ENCODE data around the gene LAPTM4A.

Gene LAPTM4A

DNA sequence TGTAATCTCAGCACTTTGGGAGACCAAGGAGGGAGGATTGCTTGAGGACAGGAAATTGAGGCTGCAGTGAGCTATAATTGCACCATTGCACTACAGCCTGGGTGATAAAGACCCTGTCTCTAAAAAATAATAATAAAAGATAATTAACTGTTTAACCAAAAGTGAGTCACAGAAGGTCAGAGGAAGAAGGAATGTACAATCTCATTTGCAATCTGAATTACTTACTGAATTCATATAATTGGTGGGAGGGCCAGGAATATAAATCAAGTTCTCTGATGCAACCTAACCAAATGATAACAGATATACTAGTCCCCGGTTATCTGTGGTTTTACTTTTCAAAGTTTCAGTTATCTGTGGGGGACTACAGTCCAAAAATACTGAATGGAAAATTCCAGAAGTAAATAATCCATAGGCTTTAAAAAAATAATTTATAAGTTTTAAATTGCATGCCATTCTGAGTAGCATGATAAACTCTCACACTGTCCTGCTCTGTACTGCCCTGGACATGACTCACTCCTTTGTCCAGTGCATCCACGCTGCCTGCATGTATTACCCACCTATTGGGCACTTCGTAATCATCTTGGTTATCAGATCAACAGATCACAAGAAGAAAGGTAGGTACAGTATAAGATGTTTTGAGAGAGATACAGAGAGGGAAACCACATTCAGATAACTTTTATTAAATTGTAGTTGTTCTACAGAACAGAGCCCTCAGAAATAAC lies 26.2 kb downstream of the LAPTM4A start:
- TF ChIP-seq, protein P1, sequence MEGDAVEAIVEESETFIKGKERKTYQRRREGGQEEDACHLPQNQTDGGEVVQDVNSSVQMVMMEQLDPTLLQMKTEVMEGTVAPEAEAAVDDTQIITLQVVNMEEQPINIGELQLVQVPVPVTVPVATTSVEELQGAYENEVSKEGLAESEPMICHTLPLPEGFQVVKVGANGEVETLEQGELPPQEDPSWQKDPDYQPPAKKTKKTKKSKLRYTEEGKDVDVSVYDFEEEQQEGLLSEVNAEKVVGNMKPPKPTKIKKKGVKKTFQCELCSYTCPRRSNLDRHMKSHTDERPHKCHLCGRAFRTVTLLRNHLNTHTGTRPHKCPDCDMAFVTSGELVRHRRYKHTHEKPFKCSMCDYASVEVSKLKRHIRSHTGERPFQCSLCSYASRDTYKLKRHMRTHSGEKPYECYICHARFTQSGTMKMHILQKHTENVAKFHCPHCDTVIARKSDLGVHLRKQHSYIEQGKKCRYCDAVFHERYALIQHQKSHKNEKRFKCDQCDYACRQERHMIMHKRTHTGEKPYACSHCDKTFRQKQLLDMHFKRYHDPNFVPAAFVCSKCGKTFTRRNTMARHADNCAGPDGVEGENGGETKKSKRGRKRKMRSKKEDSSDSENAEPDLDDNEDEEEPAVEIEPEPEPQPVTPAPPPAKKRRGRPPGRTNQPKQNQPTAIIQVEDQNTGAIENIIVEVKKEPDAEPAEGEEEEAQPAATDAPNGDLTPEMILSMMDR (conservative IDR thresholded peaks at IDR 0.05; ENCODE audit: low read length): no peak
- no peak overlapping the region for H3K4me3 ChIP-seq (ENCODE audit: low read length)
- DNase-seq (ENCODE audit: low read depth): peak; percentile 33

DNA sequence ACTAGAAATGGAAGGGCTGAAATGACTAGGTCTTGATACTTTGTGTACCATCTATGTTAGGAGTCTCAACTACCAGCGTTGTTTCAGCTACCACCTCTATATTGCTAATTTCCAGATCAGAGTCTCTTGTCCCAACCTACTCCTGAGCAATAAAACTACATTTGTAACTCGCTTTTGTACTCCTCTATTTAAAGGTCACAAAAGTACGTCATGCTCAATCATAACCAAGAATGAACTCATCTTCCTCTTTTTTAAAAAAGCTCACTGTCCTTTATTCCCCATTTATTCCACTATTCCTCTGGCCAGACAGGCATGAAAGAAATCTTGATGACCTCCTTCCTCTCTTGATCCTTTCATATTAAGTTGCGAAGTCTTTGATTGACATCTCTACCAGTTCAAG lies 27.7 kb downstream of the LAPTM4A start:
- H3K4me3 ChIP-seq (ENCODE audit: low read length): no peak overlapping the region
- DNase-seq (ENCODE audit: low read depth): no peak
- TF ChIP-seq, protein P1 (conservative IDR thresholded peaks at IDR 0.05; ENCODE audit: low read length): no peak

- TF ChIP-seq, protein P1 (conservative IDR thresholded peaks at IDR 0.05; ENCODE audit: low read length): no peak
- no peak overlapping the region for H3K4me3 ChIP-seq (ENCODE audit: low read length)
- no peak for DNase-seq (ENCODE audit: low read depth)
Measured at GRCh38 chr2:20021405-20022009, 29.9 kb downstream of the LAPTM4A start.

DNA sequence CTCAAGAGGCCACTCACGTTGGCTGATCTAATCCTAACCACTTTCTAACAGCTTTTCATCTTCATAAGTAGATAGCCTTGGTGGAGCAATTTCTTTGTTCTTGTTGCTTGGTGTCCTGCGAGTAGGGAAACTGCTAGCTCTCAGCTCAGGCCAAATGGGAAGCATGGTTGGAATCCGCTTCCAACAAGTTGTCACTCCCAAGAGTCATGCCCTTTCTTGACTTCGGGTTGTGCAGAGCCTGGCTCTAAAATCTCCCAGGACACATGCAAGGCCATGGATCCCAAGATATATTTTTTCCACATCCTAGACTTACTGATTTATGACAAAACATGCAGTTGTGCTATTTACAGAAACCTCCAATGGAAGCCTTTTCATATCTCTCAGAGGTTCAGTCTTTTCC lies 31.7 kb downstream of the LAPTM4A start:
- TF ChIP-seq, protein P1 (conservative IDR thresholded peaks at IDR 0.05; ENCODE audit: low read length): no peak
- H3K4me3 ChIP-seq (ENCODE audit: low read length): no peak overlapping the region
- DNase-seq (ENCODE audit: low read depth): no peak

GRCh38 chr2:20018601-20019152 lies 32.8 kb downstream of the LAPTM4A start:
- DNase-seq (ENCODE audit: low read depth): no peak
- TF ChIP-seq, protein P1 (conservative IDR thresholded peaks at IDR 0.05; ENCODE audit: low read length): no peak
- H3K4me3 ChIP-seq (ENCODE audit: low read length): no peak overlapping the region

DNA sequence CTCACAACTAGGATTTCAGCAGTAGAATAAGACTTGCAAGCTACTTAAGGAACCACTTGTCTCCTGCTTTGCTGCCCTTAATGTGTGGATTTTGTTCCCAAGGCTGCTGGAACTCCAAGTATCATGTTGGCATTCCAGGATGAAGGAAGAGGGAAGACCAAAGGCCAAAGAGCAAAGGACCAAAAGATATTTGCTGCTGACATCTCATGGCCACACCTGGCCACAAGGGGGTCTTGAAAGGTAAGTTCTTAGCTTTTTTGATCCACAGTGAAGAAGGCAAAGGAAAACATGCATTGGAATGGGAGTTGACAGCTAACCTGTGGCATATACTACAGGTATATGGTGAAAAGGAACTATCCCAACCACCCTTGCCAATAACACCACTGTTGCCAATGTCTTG lies 35.1 kb downstream of the LAPTM4A start:
- TF ChIP-seq, protein P1 (conservative IDR thresholded peaks at IDR 0.05; ENCODE audit: low read length): no peak
- DNase-seq (ENCODE audit: low read depth): no peak
- H3K4me3 ChIP-seq (ENCODE audit: low read length): no peak overlapping the region
